CD4-positive, alpha-beta T cell (primary cell): ENCODE results near the gene OST4. TPM values are rescaled to one million over a fixed set of nuclear protein-coding genes. Genes with fewer than 3 reads are reported as not detected.

Experiments used
- ATAC-seq: fragments of 200-7000 bp; cut with Tn5 transposase; one replicate; pipeline ENCODE4 v1.10.0; 2022; ENCODE audit warnings: mild to moderate bottlenecking; ENCODE audit not compliant: poor library complexity
- CTCF ChIA-PET: fragments of 350-600 bp; sonication (Branson Sonifier 250); formaldehyde crosslinking; loops from one replicate; lab custom pipeline; 2021; ENCODE audit warnings: antibody characterized with exemption, inconsistent platforms; lab: Charles Lee
- POLR2A ChIA-PET: fragments of 350-600 bp; sonication (Branson Sonifier 250); formaldehyde crosslinking; loops from one replicate; lab custom pipeline; 2021; ENCODE audit warnings: antibody characterized with exemption, inconsistent platforms; lab: Charles Lee
- DNase-seq, 14 experiments: peaks; one replicate each; pipeline ENCODE4 v3.0.0-alpha.2; 2013 to 2020; ENCODE audit warnings: mixed read lengths in 2 of 14
- H3K27ac ChIP-seq, 2 donors: one replicate each; pipeline versions ENCODE4 v1.5.1 to v1.7.0; 2013; ENCODE audit warnings: low read length in 2 of 2, low read depth in 1 of 2, mild to moderate bottlenecking in 1 of 2
- H3K27me3 ChIP-seq, 2 experiments: 1 replicate in 1 of 2; 2 replicates in 1 of 2; pipeline versions ENCODE4 v1.6.1 to v1.7.0; 2013; ENCODE audit warnings: low read length in 2 of 2, control low read depth in 1 of 2, mild to moderate bottlenecking in 1 of 2, moderate library complexity in 1 of 2; ENCODE audit not compliant: insufficient read depth in 2 of 2, control insufficient read depth in 1 of 2
- H3K36me3 ChIP-seq: one replicate; pipeline ENCODE4 v1.6.1; 2013; ENCODE audit warnings: low read length, control low read depth; ENCODE audit not compliant: insufficient read depth
- H3K4me1 ChIP-seq: one replicate; pipeline ENCODE4 v1.6.1; 2013; ENCODE audit warnings: low read length, control low read depth; ENCODE audit not compliant: insufficient read depth
- H3K4me3 ChIP-seq: one replicate; pipeline ENCODE4 v1.5.1; 2013; ENCODE audit warnings: mild to moderate bottlenecking, low read length, moderate library complexity
- H3K9me3 ChIP-seq, 2 experiments: 1 replicate in 1 of 2; 2 replicates in 1 of 2; pipeline versions ENCODE4 v1.6.1 to v1.7.0; 2013; ENCODE audit warnings: low read length in 2 of 2, mild to moderate bottlenecking in 2 of 2, control low read depth in 1 of 2, moderate library complexity in 1 of 2; ENCODE audit not compliant: control insufficient read depth in 1 of 2, insufficient read depth in 1 of 2
- H3K27ac Mint-ChIP-seq: one replicate; pipeline ENCODE4 v1.8.0; 2020; ENCODE audit warnings: mixed read lengths
- H3K27me3 Mint-ChIP-seq: one replicate; pipeline ENCODE4 v1.8.0; 2021; ENCODE audit warnings: mixed read lengths
- H3K36me3 Mint-ChIP-seq: one replicate; pipeline ENCODE4 v1.8.0; 2021; ENCODE audit warnings: low read depth, mixed read lengths
- H3K4me1 Mint-ChIP-seq: one replicate; pipeline ENCODE4 v1.8.0; 2021; ENCODE audit warnings: low read depth, mixed read lengths
- H3K4me3 Mint-ChIP-seq: one replicate; pipeline ENCODE4 v1.8.0; 2020; ENCODE audit warnings: mild to moderate bottlenecking, mixed read lengths
- H3K9me3 Mint-ChIP-seq: one replicate; pipeline ENCODE4 v1.8.0; 2020; ENCODE audit warnings: mixed read lengths
- CTCF ChIP-seq: fragments of 200-600 bp; IDR thresholded peaks from one replicate; pipeline ENCODE4 v1.8.0; 2022; ENCODE audit warnings: antibody characterized with exemption, mild to moderate bottlenecking
- intact Hi-C, 2 experiments: fragments of 100-400 bp; cut with DNase I in 1 of 2; cut with micrococcal nuclease in 1 of 2; formaldehyde crosslinking; loops; one replicate each; pipeline versions ENCODE4 v1.15.1 to v1.9.0; 2023 to 2025; cut with DNase I, micrococcal nuclease
- total RNA-seq, 174 experiments: library from RNA in 2 of 174; stranded (reverse) in 2 of 174; gene quantifications; one replicate each; pipeline ENCODE4 v1.2.3 and lab custom pipeline; 2021 to 2026

Gene OST4
- total RNA-seq, 2 experiments from 2014 or later, result 232 to 254 TPM

- POLR2A ChIA-PET, result interaction anchor here (1.0 to 13.4 kb wide), 3 partner anchors 8 to 13 kb away, joined by 5 to 301 read pairs (median 26); partner anchors contain the start of genes AGBL5 and OST4
- Histone ChIP-seq H3K9me3 (no peaks in the 10 kb centered on the region), H3K27me3 (no peaks in the 10 kb centered on the region), H3K36me3 (peaks cover 34% of the 10 kb centered on the region), H3K4me3 (no peak overlapping the region), H3K4me1 (no peaks in the 10 kb centered on the region), H3K27ac (no peak overlapping the region)
- intact Hi-C loops, result no loop called here
- Mint-ChIP-seq H3K9me3 (no peaks in the 10 kb centered on the region), H3K27ac (no peak overlapping the region), H3K27me3 (no peaks in the 10 kb centered on the region), H3K36me3 (peaks cover 50% of the 10 kb centered on the region), H3K4me3 (no peak overlapping the region), H3K4me1 (peaks cover 7% of the 10 kb centered on the region)
- DNase-seq, result no peak
- TF ChIP-seq CTCF, result no peak
- CTCF ChIA-PET, result interaction anchor here (1.9 kb wide), 1 partner anchor 28 kb away, joined by 4 read pairs; the partner anchor contains the start of gene KHK
- ATAC-seq, result no peak
Observed at GRCh38 chr2:27059141-27059820, 12.2 kb downstream of the OST4 start.

- Histone ChIP-seq H3K4me3 (no peak overlapping the region), H3K36me3 (peaks cover 31% of the 10 kb centered on the region), H3K27ac (no peak overlapping the region), H3K4me1 (no peaks in the 10 kb centered on the region), H3K9me3 (no peaks in the 10 kb centered on the region), H3K27me3 (no peaks in the 10 kb centered on the region)
- Mint-ChIP-seq H3K4me3 (no peak overlapping the region), H3K27ac (no peak overlapping the region), H3K9me3 (no peaks in the 10 kb centered on the region), H3K4me1 (peaks cover 7% of the 10 kb centered on the region), H3K27me3 (no peaks in the 10 kb centered on the region), H3K36me3 (peaks cover 47% of the 10 kb centered on the region)
- no peak for TF ChIP-seq CTCF
- ATAC-seq (no peak), DNase-seq (no peak)
- CTCF ChIA-PET, result interaction anchor here (0.6 to 1.9 kb wide), 3 partner anchors 29 to 150 kb away, joined by 3 to 5 read pairs (median 4); partner anchors contain the start of gene KHK
- intact Hi-C loops, result no loop called here
- POLR2A ChIA-PET, result interaction anchor here (13.4 kb wide), 1 partner anchor 12 kb away, joined by 301 read pairs; the partner anchor contains the start of gene OST4
Observed at GRCh38 chr2:27058210-27058609, 13.2 kb downstream of the OST4 start.

GRCh38 chr2:27057184-27057583 lies 14.3 kb downstream of the OST4 start:
- Mint-ChIP-seq H3K36me3 (peaks cover 38% of the 10 kb centered on the region), H3K4me3 (no peak overlapping the region), H3K27me3 (no peaks in the 10 kb centered on the region), H3K27ac (no peak overlapping the region), H3K9me3 (no peaks in the 10 kb centered on the region), H3K4me1 (peaks cover 4% of the 10 kb centered on the region)
- Histone ChIP-seq H3K9me3 (no peaks in the 10 kb centered on the region), H3K27ac (no peak overlapping the region), H3K4me3 (no peak overlapping the region), H3K27me3 (no peaks in the 10 kb centered on the region), H3K4me1 (peaks cover 2% of the 10 kb centered on the region), H3K36me3 (peaks cover 31% of the 10 kb centered on the region)
- intact Hi-C loops, result no loop called here
- DNase-seq (no peak), ATAC-seq (no peak)
- TF ChIP-seq CTCF, result no peak
- CTCF ChIA-PET, result no interaction called here
- POLR2A ChIA-PET, result interaction anchor here (13.4 kb wide), 1 partner anchor 13 kb away, joined by 301 read pairs; the partner anchor contains the start of gene OST4
